Muscle of leg (tissue), 11 donors: ENCODE results near the gene PPP2R1B. TPM values are rescaled to one million over a fixed set of nuclear protein-coding genes. Genes with fewer than 3 reads are reported as not detected.

Experiments
- DNase-seq: peaks from one replicate; pipeline ENCODE4 v3.0.0; 2013
- H3K27ac ChIP-seq: one replicate; pipeline ENCODE4 v1.5.1; 2013; ENCODE audit warnings: mild to moderate bottlenecking, low read length, control low read depth
- H3K27me3 ChIP-seq: one replicate; pipeline ENCODE4 v1.6.1; 2013; ENCODE audit warnings: low read length; ENCODE audit not compliant: control insufficient read depth, insufficient read depth
- H3K36me3 ChIP-seq: one replicate; pipeline ENCODE4 v1.6.1; 2013; ENCODE audit warnings: low read length; ENCODE audit not compliant: control insufficient read depth, insufficient read depth
- H3K4me1 ChIP-seq: one replicate; pipeline ENCODE4 v1.6.1; 2013; ENCODE audit warnings: low read length; ENCODE audit not compliant: control insufficient read depth, insufficient read depth
- H3K4me3 ChIP-seq: one replicate; pipeline ENCODE4 v1.5.1; 2013; ENCODE audit warnings: low read length, control low read depth
- H3K9me3 ChIP-seq: replicated peaks from 2 replicates; pipeline ENCODE4 v1.6.1; 2013; ENCODE audit warnings: low read depth, low read length; ENCODE audit not compliant: control insufficient read depth
- WGBS: methylation state at CpG from one replicate; pipeline ENCODE4 v1.1.5; 2013; ENCODE audit warnings: missing lambda C conversion rate; ENCODE audit not compliant: insufficient coverage; 5-methylcytosine and 5-hydroxymethylcytosine counted together
- polyA plus RNA-seq, 8 donors: library from polyadenylated mRNA; unstranded; fragments of 120-200 nt; gene quantifications; one replicate each; pipeline versions ENCODE4 v1.2.1 to v1.2.3, GENCODE V29; 2013; ENCODE audit warnings: inconsistent platforms in 1 of 8, low replicate concordance in 1 of 8; ENCODE audit not compliant: insufficient read length in 8 of 8, insufficient read depth in 1 of 8
- total RNA-seq: library from RNA; stranded (reverse); fragments of 120-200 nt; gene quantifications from one replicate; pipeline ENCODE4 v1.2.4, GENCODE V29; 2013

PPP2R1B gene
- total and polyA plus RNA-seq, 9 donors: 8.7 to 15.3 (median 10.6) TPM

DNA sequence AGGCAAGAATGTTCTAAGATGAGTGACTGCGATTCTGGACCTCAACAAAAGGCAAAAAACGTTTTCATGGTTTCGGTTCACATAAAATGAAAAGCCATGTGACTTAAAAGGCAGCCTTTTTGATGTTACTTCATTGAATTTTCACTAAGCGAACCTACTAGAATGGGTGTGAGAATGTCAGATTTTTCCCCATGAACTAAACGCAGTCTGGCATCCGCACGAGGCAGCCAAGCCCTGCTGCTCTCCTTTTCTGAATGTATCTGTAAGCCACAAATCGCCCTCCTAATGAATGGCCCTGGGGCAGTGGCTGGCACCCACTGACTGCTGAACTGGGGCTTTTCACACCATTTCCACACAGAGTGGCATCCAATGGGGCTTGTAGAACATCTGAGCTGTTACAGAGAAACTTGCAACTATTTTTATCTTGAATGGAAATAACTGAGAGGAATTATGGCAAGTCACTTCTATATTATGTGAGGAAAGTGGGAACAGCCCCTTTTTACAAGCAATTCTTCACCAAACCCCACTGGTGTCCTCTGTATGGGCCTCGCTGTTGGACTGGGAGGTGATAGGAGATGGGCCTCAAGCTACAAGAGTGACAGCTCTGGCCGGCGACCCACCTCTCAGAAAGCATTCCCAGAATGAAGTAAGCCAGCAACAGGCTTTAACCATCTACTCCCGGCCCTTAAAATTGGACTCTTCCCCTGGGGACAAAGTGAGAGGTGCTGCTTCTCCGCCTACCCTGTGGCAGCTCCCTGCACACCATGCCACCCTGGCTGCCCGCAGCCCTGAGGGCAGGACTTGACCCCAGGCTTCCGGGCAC, 29.4 kb downstream of the PPP2R1B start:
- Histone ChIP-seq H3K27ac (peak overlapping the region; percentile 100), H3K4me1 (peaks cover 64% of the 10 kb centered on the region), H3K4me3 (no peak overlapping the region), H3K27me3 (no peaks in the 10 kb centered on the region), H3K36me3 (peaks cover 15% of the 10 kb centered on the region), H3K9me3 (no peaks in the 10 kb centered on the region)
- peak; percentile 65 for DNase-seq
- WGBS: 66% methylated on average over 9 of the region's 15 CpGs

GRCh38 chr11:111736181-111736590, 30.0 kb downstream of the PPP2R1B start:
- H3K36me3 ChIP-seq: peaks cover 9% of the 10 kb centered on the region
- 18% methylated on average over 9 of the region's 11 CpGs for WGBS
- H3K4me1 ChIP-seq: peaks cover 70% of the 10 kb centered on the region
- no peak overlapping the region for H3K4me3 ChIP-seq
- peak overlapping the region; percentile 100 for H3K27ac ChIP-seq
- no peaks in the 10 kb centered on the region for H3K27me3 ChIP-seq
- DNase-seq: peak; percentile 58
- H3K9me3 ChIP-seq: no peaks in the 10 kb centered on the region

DNA sequence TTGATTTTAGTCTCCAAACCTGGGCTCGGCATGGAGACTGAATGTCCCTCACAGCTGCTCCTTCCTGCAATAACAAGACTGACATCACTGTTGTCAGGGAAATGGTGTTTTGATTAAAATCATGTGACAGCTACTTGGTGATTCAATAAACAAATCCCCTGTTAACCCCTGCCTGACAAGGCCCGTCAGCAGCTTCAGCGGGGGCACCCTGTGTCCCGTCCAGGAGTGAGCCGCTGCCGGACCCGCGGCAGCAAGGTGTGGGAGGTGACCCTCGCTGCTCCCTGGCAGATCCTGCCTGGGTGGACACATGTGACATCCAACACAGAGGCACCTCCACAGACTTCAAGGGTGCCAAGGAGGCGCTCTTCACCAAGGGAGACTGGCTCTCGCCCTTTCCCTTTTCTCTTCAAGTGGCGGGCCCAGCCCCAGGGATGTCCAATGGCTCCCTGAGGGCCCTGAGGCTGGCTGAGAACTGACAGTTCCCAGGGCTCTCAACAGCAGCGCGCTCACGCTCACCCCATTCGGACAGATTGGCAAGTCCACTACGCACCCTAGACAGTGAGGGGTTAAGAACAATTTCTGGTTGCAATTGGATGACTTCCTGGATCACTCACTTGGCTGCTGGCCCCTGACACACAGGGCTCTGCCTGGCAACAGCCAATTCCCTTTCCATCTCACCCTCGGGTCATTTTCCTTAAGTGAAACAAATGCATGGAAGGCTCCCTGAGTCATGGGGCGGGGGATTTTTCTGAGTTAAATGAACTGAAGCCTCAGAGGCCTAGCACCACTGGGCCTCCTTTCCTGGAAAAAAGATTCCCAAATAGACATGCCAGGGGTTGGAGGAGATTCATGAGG, 30.7 kb downstream of the PPP2R1B start:
- Histone ChIP-seq H3K27ac (peak overlapping the region; percentile 100), H3K27me3 (no peaks in the 10 kb centered on the region), H3K4me1 (peaks cover 76% of the 10 kb centered on the region), H3K4me3 (peak overlapping the region; percentile 44), H3K9me3 (no peaks in the 10 kb centered on the region), H3K36me3 (peaks cover 2% of the 10 kb centered on the region)
- 24% methylated on average over 12 of the region's 19 CpGs for WGBS
- DNase-seq: peak; percentile 99

GRCh38 chr11:111734954-111735261, 31.3 kb downstream of the PPP2R1B start:
- no peak for DNase-seq
- Histone ChIP-seq H3K27ac (peak overlapping the region; percentile 100), H3K27me3 (no peaks in the 10 kb centered on the region), H3K4me3 (no peak overlapping the region), H3K4me1 (peaks cover 80% of the 10 kb centered on the region), H3K36me3 (peaks cover 2% of the 10 kb centered on the region), H3K9me3 (no peaks in the 10 kb centered on the region)
- 10% methylated on average over 6 of the region's 6 CpGs for WGBS

DNA sequence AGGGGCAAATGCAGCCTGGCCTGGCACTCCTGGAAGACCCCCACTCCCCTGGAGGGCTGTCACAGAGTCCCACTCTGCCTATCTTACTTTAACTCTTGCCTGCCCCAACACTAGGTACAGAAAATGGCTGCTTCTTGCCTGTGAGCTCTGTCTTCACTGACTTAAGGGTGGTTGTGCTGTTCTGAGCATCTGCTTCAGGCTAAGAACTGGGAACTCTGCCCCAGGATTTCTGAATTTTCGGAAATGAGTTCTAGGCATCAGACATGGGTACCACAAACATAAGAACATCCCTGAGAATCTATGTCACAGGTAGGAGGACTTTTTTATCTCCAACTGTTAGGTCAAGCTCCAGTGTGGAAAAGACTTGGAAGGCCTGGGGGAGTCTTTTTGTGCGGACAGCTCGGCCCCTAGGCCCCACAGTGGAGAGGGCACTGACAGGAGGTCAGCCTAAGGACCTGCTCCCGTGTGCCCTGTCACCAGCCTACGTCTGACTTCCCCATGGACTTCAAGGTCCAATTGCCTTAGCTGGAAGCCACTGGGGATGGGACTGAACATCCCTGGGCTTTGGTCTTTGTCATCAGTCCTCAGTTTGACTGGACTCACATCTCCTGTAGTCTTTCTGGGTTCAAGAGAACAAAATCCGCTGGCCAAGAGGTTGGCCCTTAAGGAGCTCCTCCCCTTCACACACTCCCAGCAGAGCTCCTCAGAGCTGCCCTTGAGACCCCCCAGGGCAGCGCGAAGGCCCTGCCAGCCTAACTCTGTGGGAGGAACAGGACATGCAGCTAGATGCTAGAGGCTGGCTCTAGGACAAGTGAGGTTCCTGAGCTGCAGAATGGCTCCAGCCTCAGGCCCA, 31.9 kb downstream of the PPP2R1B start:
- 78% methylated on average over 4 of the region's 8 CpGs for WGBS
- no peaks in the 10 kb centered on the region for H3K9me3 ChIP-seq
- peaks cover 86% of the 10 kb centered on the region for H3K4me1 ChIP-seq
- H3K4me3 ChIP-seq: no peak overlapping the region
- H3K36me3 ChIP-seq: peaks cover 2% of the 10 kb centered on the region
- H3K27me3 ChIP-seq: no peaks in the 10 kb centered on the region
- DNase-seq: peak; percentile 53
- peak overlapping the region; percentile 100 for H3K27ac ChIP-seq

DNA sequence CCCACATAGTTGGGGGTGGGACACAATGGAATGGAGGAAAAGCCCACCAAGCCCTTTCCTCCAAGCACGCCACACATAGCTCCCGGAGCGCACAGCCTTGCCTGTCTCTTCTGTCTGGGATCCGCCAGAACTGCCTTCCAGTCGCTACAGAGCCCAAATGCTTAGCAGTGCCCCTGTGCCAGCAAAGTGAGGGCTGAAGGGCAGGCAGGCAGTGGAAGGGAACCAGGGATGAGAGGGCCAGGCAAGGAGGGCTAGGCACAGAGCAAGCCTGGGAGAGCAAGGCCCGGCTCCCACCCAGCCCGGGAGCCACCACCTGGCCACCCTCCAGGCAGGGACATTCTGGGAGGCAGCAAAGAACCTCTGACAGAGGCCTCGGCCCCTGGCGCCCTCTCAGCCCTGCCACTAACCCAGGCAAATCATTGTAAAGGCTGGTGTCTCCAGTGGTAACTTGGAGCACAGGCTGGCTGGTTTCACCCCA, 32.5 kb downstream of the PPP2R1B start:
- H3K4me3 ChIP-seq: no peak overlapping the region
- H3K9me3 ChIP-seq: no peaks in the 10 kb centered on the region
- peaks cover 5% of the 10 kb centered on the region for H3K36me3 ChIP-seq
- peaks cover 92% of the 10 kb centered on the region for H3K4me1 ChIP-seq
- 42% methylated on average over 2 of the region's 9 CpGs for WGBS
- H3K27me3 ChIP-seq: no peaks in the 10 kb centered on the region
- DNase-seq: peak; percentile 50
- peak overlapping the region; percentile 100 for H3K27ac ChIP-seq

GRCh38 chr11:111733016-111733415, 33.2 kb downstream of the PPP2R1B start:
- Histone ChIP-seq H3K4me1 (peaks cover 88% of the 10 kb centered on the region), H3K27me3 (no peaks in the 10 kb centered on the region), H3K36me3 (peaks cover 2% of the 10 kb centered on the region), H3K9me3 (no peaks in the 10 kb centered on the region), H3K4me3 (no peak overlapping the region), H3K27ac (peak overlapping the region; percentile 100)
- peak; percentile 92 for DNase-seq
- 16% methylated on average over 7 of the region's 7 CpGs for WGBS

GRCh38 chr11:111731821-111732220, 34.4 kb downstream of the PPP2R1B start:
- peak overlapping the region; percentile 100 for H3K27ac ChIP-seq
- H3K4me1 ChIP-seq: peaks cover 78% of the 10 kb centered on the region
- no peaks in the 10 kb centered on the region for H3K9me3 ChIP-seq
- H3K27me3 ChIP-seq: no peaks in the 10 kb centered on the region
- no peak overlapping the region for H3K4me3 ChIP-seq
- 60% methylated on average over 4 of the region's 5 CpGs for WGBS
- H3K36me3 ChIP-seq: peaks cover 10% of the 10 kb centered on the region
- no peak for DNase-seq

DNA sequence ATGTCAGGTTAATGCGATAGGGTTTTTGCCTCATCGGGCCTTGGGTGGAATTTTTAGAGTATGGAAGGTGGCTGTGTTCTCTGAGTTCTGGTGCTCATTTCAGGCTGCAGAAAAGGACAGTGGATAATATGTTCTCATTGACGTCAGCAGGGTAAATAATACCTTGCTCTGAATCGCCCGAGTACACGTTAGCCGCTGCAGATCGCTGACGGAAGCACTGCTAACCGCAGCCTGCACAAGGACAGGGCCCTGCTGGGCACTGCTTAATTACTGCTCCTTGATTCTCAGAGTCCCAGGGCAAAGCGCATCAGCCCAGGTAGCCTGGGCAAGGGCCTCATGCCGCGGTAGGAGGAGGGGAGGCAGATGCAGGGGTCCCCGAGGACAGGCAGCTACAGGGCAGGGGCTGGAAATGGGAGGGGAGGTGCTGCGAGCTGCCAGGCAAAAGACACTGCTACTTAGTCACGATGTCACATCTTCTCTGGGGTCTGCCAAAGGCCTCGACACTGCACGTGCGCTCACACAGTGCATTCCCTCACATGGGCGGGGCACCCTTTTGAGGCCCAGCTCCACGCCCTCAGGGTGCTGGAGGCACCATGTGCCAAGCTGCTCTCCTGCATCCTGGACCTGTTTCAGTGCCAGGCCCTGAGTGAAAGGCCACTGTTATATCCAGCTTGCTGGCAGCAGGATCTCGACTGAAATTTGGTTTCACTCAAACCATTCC, 35.2 kb downstream of the PPP2R1B start:
- peak overlapping the region; percentile 100 for H3K27ac ChIP-seq
- peaks cover 18% of the 10 kb centered on the region for H3K36me3 ChIP-seq
- no peaks in the 10 kb centered on the region for H3K9me3 ChIP-seq
- H3K4me1 ChIP-seq: peaks cover 70% of the 10 kb centered on the region
- DNase-seq: peak; percentile 70
- no peaks in the 10 kb centered on the region for H3K27me3 ChIP-seq
- H3K4me3 ChIP-seq: no peak overlapping the region
- 55% methylated on average over 20 of the region's 22 CpGs for WGBS
